NK-92 treated with Interleukin-12 subunit alpha and Interleukin-12 subunit beta, amount 100 ng/mL, for 24 hours (cell line): ENCODE data around the gene SURF4.

Experiments used
- DNase-seq: peaks from one replicate; lab custom pipeline; 2025; lab: John Stamatoyannopoulos, UW

The SURF4 gene

GRCh38 chr9:133375724-133376654 lies at the start of gene SURF4, which contains the start of gene STKLD1:
Gene SURF4 (minus strand): TSS chr9:133376060. CDS start chr9:133375969, 91 bp downstream.
Gene STKLD1 (plus strand): TSS chr9:133376366. CDS start chr9:133376474, 108 bp downstream.
- peak; percentile 84 for DNase-seq

GRCh38 chr9:133425049-133425632 lies 49.3 kb upstream of the SURF4 start:
- no peak for DNase-seq

GRCh38 chr9:133424187-133424586 lies 48.3 kb upstream of the SURF4 start:
- no peak for DNase-seq

- no peak for DNase-seq
Observed at GRCh38 chr9:133423216-133423615, 47.4 kb upstream of the SURF4 start.

GRCh38 chr9:133421615-133422542 lies 46.0 kb upstream of the SURF4 start, which contains the start of gene ADAMTS13:
Gene ADAMTS13 (plus strand): TSS chr9:133422367. CDS start chr9:133422444, 77 bp downstream.
- DNase-seq: no peak

- no peak for DNase-seq
Observed at GRCh38 chr9:133420392-133420827, 44.5 kb upstream of the SURF4 start.

- no peak for DNase-seq
Observed at GRCh38 chr9:133419005-133419404, 43.1 kb upstream of the SURF4 start.

- peak; percentile 80 for DNase-seq
Observed at GRCh38 chr9:133417541-133418461, 41.9 kb upstream of the SURF4 start, which contains the start of gene REXO4. Gene REXO4 (minus strand): TSS chr9:133418010. CDS start chr9:133417844, 166 bp downstream.

- DNase-seq: no peak
Observed at GRCh38 chr9:133415170-133415569, 39.3 kb upstream of the SURF4 start.

GRCh38 chr9:133408042-133408441 lies 32.2 kb upstream of the SURF4 start:
- DNase-seq: no peak

- DNase-seq: no peak
Observed at GRCh38 chr9:133406480-133407307, 30.8 kb upstream of the SURF4 start.

GRCh38 chr9:133405508-133406438 lies 29.9 kb upstream of the SURF4 start:
- DNase-seq: no peak

- no peak for DNase-seq
Observed at GRCh38 chr9:133404454-133405002, 28.7 kb upstream of the SURF4 start.

- no peak for DNase-seq
Observed at GRCh38 chr9:133403766-133404453, 28.1 kb upstream of the SURF4 start.

GRCh38 chr9:133402689-133403088 lies 26.8 kb upstream of the SURF4 start:
- DNase-seq: no peak

GRCh38 chr9:133401588-133401987 lies 25.7 kb upstream of the SURF4 start:
- no peak for DNase-seq

GRCh38 chr9:133400292-133400691 lies 24.4 kb upstream of the SURF4 start:
- no peak for DNase-seq

- no peak for DNase-seq
Observed at GRCh38 chr9:133397895-133398294, 22.0 kb upstream of the SURF4 start.
